GM12878 (cell line): Measurements from ENCODE around the gene NAALAD2. TPM values are rescaled to one million over a fixed set of nuclear protein-coding genes. Genes with fewer than 3 reads are reported as not detected.
A peak's percentile ranks its signal among the peaks of the same experiment; 100 is the strongest.

Source experiments
- ATF7 ChIP-seq: fragments of 450-650 bp; IDR thresholded peaks from 2 replicates; pipeline ENCODE4 v1.6.1; 2016; ENCODE audit warnings: low read depth, mild to moderate bottlenecking
- BCL3 ChIP-seq: IDR thresholded peaks from 2 replicates; pipeline ENCODE4 v1.6.1; 2011; ENCODE audit warnings: borderline replicate concordance, low read depth, mild to moderate bottlenecking, moderate library complexity, low read length; ENCODE audit not compliant: insufficient read depth, poor library complexity, severe bottlenecking
- CREM ChIP-seq: IDR thresholded peaks from 2 replicates; pipeline ENCODE4 v1.6.1; 2014; ENCODE audit warnings: antibody characterized with exemption, low read depth
- ETV6 ChIP-seq, 2 experiments: fragments of 450-650 bp in 1 of 2; IDR thresholded peaks in 1 of 2; conservative IDR thresholded peaks in 1 of 2; 2 replicates each; pipeline ENCODE4 v1.6.1; 2014; ENCODE audit warnings: antibody characterized with exemption in 1 of 2, borderline replicate concordance in 1 of 2, low read depth in 1 of 2, mild to moderate bottlenecking in 1 of 2, moderate library complexity in 1 of 2
- FOS ChIP-seq: IDR thresholded peaks from 3 replicates; pipeline ENCODE4 v1.6.1; 2011; ENCODE audit warnings: borderline replicate concordance; ENCODE audit not compliant: insufficient read length; ENCODE audit errors: extremely low read depth
- IRF3 ChIP-seq: fragments of 450-650 bp; IDR thresholded peaks from 2 replicates; pipeline ENCODE4 v1.6.1; 2014; ENCODE audit warnings: mild to moderate bottlenecking
- MTA3 ChIP-seq: IDR thresholded peaks from 2 replicates; pipeline ENCODE4 v1.6.1; 2012; ENCODE audit warnings: low read length, inconsistent platforms, borderline replicate concordance
- MYB ChIP-seq: fragments of 150-350 bp; IDR thresholded peaks from 2 replicates; pipeline ENCODE4 v1.6.1; 2014; ENCODE audit warnings: mild to moderate bottlenecking, low read depth, low read length, borderline replicate concordance
- NFIC ChIP-seq: IDR thresholded peaks from 2 replicates; pipeline ENCODE4 v1.6.1; 2012; ENCODE audit warnings: low read depth, mild to moderate bottlenecking, inconsistent platforms, low read length, moderate library complexity
- NKRF ChIP-seq: fragments of 450-650 bp; conservative IDR thresholded peaks from 2 replicates; pipeline ENCODE4 v1.6.1; 2017; ENCODE audit warnings: mild to moderate bottlenecking, moderate library complexity
- NR2F1 ChIP-seq: fragments of 450-650 bp; conservative IDR thresholded peaks from 2 replicates; pipeline ENCODE4 v1.6.1; 2017; ENCODE audit warnings: mild to moderate bottlenecking
- PAX8 ChIP-seq: fragments of 450-650 bp; IDR thresholded peaks from 2 replicates; pipeline ENCODE4 v1.6.1; 2017; ENCODE audit warnings: mild to moderate bottlenecking, moderate library complexity
- POU2F2 ChIP-seq: IDR thresholded peaks from 3 replicates; pipeline ENCODE4 v1.6.1; 2011; ENCODE audit warnings: low read depth, mild to moderate bottlenecking, low read length, borderline replicate concordance
- RB1 ChIP-seq: fragments of 450-650 bp; formaldehyde crosslinking; IDR thresholded peaks from 2 replicates; pipeline ENCODE4 v1.6.1; 2017; ENCODE audit warnings: mild to moderate bottlenecking, borderline replicate concordance
- RELA ChIP-seq: fragments of 450-650 bp; IDR thresholded peaks from 2 replicates; pipeline ENCODE4 v1.8.0; 2014; ENCODE audit warnings: borderline replicate concordance; ENCODE audit not compliant: partially characterized antibody
- REST ChIP-seq: IDR thresholded peaks from 2 replicates; pipeline ENCODE4 v1.6.1; 2012; ENCODE audit warnings: mild to moderate bottlenecking, low read depth, low read length
- RFX5 ChIP-seq: IDR thresholded peaks from 2 replicates; pipeline ENCODE4 v1.6.1; 2011; ENCODE audit warnings: low read depth, low read length, improper control_type of control experiment
- SP1 ChIP-seq: IDR thresholded peaks from one replicate; pipeline ENCODE4 v1.6.1; 2011; ENCODE audit warnings: low read depth, low read length
- SREBF1 ChIP-seq: IDR thresholded peaks from 2 replicates; pipeline ENCODE4 v1.6.1; 2012; ENCODE audit warnings: mild to moderate bottlenecking, low read length
- SREBF2 ChIP-seq: IDR thresholded peaks from 2 replicates; pipeline ENCODE4 v1.6.1; 2012; ENCODE audit warnings: mild to moderate bottlenecking, low read length
- TCF7 ChIP-seq: IDR thresholded peaks from 2 replicates; pipeline ENCODE4 v1.6.1; 2014; ENCODE audit warnings: antibody characterized with exemption, borderline replicate concordance
- YY1 ChIP-seq: IDR thresholded peaks from 2 replicates; pipeline ENCODE4 v1.6.1; 2011; ENCODE audit warnings: low read depth, mild to moderate bottlenecking, low read length
- ZNF274 ChIP-seq: IDR thresholded peaks from one replicate; pipeline ENCODE4 v1.8.0; 2011; ENCODE audit not compliant: insufficient read length, insufficient read depth
- polyA plus RNA-seq, 11 experiments: library from polyadenylated mRNA; depleted of rRNA in 4 of 11; unstranded in 6 of 11; stranded (reverse) in 5 of 11; fragments of >200 nt; fragmentation: Nextera tagmentation in 4 of 11; fragmentation: Illumina TruSeq in 1 of 11; extraction: Ambion mirVana in 4 of 11; extraction: Trizol in 1 of 11; gene quantifications; 1 replicate in 1 of 11; 2 replicates in 10 of 11; pipeline versions ENCODE4 v1.2.1 to v1.2.3, GENCODE V29; 2011 to 2016; ENCODE audit warnings: inconsistent platforms in 2 of 11, missing spikeins in 2 of 11, low read depth in 1 of 11
- total RNA-seq, 4 experiments: library from RNA; depleted of rRNA in 3 of 4; stranded (reverse); fragments of >200 nt in 3 of 4; fragmentation: Illumina TruSeq in 1 of 4; extraction: Trizol in 1 of 4; gene quantifications; 2 replicates each; pipeline versions ENCODE4 v1.2.1 to v1.2.3, GENCODE V29; 2013 to 2021

NAALAD2 gene
- total and polyA plus RNA-seq, 10 of the 15 experiments (the other 5 are each of a cell fraction or from before 2014, with no cell fraction given) = 0.05 to 0.24 (median 0.11) TPM; not detected in 5

- TF ChIP-seq MTA3 (no peak), POU2F2 (0 out of 3 replicates have a peak, but pooled peaks have one; percentile 42), MYB (no peak), REST (no peak), NKRF (peak; percentile 67), NFIC (no peak), SP1 (no peak), SREBF1 (no peak), SREBF2 (no peak), PAX8 (no peak), YY1 (0 out of 2 replicates have a peak, but pooled peaks have one; percentile 51), ATF7 (0 out of 2 replicates have a peak, but pooled peaks have one; percentile 9), RB1 (0 out of 2 replicates have a peak, but pooled peaks have one; percentile 45), TCF7 (no peak), NR2F1 (0 out of 2 replicates have a peak, but pooled peaks have one; percentile 63), RELA (peak; percentile 18), FOS (no peak), RFX5 (no peak), ETV6 (conservative IDR thresholded peaks at IDR 0.05 in 1 of 2, IDR thresholded peaks at IDR 0.05 in 1 of 2; ENCODE audit: borderline replicate concordance in 1 of 2, low read depth in 1 of 2) (no peak), BCL3 (no peak), IRF3 (no peak), CREM (no peak), ZNF274 (no peak)
Observed at GRCh38 chr11:90222459-90223247, 88.2 kb downstream of the NAALAD2 start, which contains the start of gene CHORDC1 (continued).
